ENCODE data around the gene NUDT7. TPM values are rescaled to one million over a fixed set of nuclear protein-coding genes. Genes with fewer than 3 reads are reported as not detected.

The NUDT7 gene
- total and polyA plus RNA-seq, 2 experiments from 2014 or later = 5.6 to 14.3 TPM

- Histone ChIP-seq H3K36me3 (ENCODE audit: insufficient read depth) (no peaks in the 10 kb centered on the region), H3K4me1 (ENCODE audit: insufficient read depth) (no peaks in the 10 kb centered on the region), H3K27ac (ENCODE audit: low read depth) (no peak overlapping the region), H3K79me2 (replicated peaks; ENCODE audit: insufficient read depth) (no peaks in the 10 kb centered on the region), H3K27me3 (ENCODE audit: insufficient read depth) (no peaks in the 10 kb centered on the region), H3K9me2 (ENCODE audit: insufficient read depth) (no peaks in the 10 kb centered on the region), H3K4me2 (no peak overlapping the region), H2AFZ (no peak overlapping the region), H3F3A (replicated peaks; ENCODE audit: low read depth) (no peaks in the 10 kb centered on the region), H3K4me3 (no peak overlapping the region), H4K20me1 (replicated peaks; ENCODE audit: insufficient read depth) (no peaks in the 10 kb centered on the region)
- H3K4me3 Mint-ChIP-seq = no peak overlapping the region
- no peak for DNase-seq (ENCODE audit: low spot score)
- no peak for TF ChIP-seq JUNB (IDR thresholded peaks at IDR 0.05; ENCODE audit: unreplicated experiment)
- TF ChIP-seq ETS1 (IDR thresholded peaks at IDR 0.05) = no peak
- TF ChIP-seq CREB1 (CRISPR knock-in tag; IDR thresholded peaks at IDR 0.05; ENCODE audit: low read depth) = no peak
- TF ChIP-seq NANOG (IDR thresholded peaks at IDR 0.05; ENCODE audit: borderline replicate concordance) = no peak
- TF ChIP-seq REST (IDR thresholded peaks at IDR 0.05; ENCODE audit: unreplicated experiment) = no peak
- TF ChIP-seq, protein P1, sequence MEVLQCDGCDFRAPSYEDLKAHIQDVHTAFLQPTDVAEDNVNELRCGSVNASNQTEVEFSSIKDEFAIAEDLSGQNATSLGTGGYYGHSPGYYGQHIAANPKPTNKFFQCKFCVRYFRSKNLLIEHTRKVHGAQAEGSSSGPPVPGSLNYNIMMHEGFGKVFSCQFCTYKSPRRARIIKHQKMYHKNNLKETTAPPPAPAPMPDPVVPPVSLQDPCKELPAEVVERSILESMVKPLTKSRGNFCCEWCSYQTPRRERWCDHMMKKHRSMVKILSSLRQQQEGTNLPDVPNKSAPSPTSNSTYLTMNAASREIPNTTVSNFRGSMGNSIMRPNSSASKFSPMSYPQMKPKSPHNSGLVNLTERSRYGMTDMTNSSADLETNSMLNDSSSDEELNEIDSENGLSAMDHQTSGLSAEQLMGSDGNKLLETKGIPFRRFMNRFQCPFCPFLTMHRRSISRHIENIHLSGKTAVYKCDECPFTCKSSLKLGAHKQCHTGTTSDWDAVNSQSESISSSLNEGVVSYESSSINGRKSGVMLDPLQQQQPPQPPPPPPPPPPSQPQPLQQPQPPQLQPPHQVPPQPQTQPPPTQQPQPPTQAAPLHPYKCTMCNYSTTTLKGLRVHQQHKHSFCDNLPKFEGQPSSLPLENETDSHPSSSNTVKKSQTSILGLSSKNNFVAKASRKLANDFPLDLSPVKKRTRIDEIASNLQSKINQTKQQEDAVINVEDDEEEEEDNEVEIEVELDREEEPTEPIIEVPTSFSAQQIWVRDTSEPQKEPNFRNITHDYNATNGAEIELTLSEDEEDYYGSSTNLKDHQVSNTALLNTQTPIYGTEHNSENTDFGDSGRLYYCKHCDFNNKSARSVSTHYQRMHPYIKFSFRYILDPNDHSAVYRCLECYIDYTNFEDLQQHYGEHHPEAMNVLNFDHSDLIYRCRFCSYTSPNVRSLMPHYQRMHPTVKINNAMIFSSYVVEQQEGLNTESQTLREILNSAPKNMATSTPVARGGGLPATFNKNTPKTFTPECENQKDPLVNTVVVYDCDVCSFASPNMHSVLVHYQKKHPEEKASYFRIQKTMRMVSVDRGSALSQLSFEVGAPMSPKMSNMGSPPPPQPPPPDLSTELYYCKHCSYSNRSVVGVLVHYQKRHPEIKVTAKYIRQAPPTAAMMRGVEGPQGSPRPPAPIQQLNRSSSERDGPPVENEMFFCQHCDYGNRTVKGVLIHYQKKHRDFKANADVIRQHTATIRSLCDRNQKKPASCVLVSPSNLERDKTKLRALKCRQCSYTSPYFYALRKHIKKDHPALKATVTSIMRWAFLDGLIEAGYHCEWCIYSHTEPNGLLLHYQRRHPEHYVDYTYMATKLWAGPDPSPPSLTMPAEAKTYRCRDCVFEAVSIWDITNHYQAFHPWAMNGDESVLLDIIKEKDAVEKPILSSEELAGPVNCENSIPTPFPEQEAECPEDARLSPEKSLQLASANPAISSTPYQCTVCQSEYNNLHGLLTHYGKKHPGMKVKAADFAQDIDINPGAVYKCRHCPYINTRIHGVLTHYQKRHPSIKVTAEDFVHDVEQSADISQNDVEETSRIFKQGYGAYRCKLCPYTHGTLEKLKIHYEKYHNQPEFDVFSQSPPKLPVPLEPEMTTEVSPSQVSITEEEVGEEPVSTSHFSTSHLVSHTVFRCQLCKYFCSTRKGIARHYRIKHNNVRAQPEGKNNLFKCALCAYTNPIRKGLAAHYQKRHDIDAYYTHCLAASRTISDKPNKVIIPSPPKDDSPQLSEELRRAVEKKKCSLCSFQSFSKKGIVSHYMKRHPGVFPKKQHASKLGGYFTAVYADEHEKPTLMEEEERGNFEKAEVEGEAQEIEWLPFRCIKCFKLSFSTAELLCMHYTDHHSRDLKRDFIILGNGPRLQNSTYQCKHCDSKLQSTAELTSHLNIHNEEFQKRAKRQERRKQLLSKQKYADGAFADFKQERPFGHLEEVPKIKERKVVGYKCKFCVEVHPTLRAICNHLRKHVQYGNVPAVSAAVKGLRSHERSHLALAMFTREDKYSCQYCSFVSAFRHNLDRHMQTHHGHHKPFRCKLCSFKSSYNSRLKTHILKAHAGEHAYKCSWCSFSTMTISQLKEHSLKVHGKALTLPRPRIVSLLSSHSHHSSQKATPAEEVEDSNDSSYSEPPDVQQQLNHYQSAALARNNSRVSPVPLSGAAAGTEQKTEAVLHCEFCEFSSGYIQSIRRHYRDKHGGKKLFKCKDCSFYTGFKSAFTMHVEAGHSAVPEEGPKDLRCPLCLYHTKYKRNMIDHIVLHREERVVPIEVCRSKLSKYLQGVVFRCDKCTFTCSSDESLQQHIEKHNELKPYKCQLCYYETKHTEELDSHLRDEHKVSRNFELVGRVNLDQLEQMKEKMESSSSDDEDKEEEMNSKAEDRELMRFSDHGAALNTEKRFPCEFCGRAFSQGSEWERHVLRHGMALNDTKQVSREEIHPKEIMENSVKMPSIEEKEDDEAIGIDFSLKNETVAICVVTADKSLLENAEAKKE (CRISPR knock-in tag; IDR thresholded peaks at IDR 0.05) = no peak
- no peak for TF ChIP-seq STAT1 (IDR thresholded peaks at IDR 0.05; ENCODE audit: unreplicated experiment)
- TF ChIP-seq EZH2phosphoT487 (IDR thresholded peaks at IDR 0.05; ENCODE audit: unreplicated experiment) = no peak
- TF ChIP-seq ZNF114 (CRISPR knock-in tag; IDR thresholded peaks at IDR 0.05) = no peak
- no peak for TF ChIP-seq POLR2AphosphoS5 (IDR thresholded peaks at IDR 0.05; ENCODE audit: low read depth)
- TF ChIP-seq CTCF (conservative IDR thresholded peaks at IDR 0.05; ENCODE audit: low read depth in 2 of 2) = no peak
- TF ChIP-seq ZNF331 (CRISPR knock-in tag; IDR thresholded peaks at IDR 0.05; ENCODE audit: low read depth) = no peak
- TF ChIP-seq EZH2 (IDR thresholded peaks at IDR 0.05; ENCODE audit: low read depth, unreplicated experiment) = no peak
- no peaks in the 10 kb centered on the region for H3K36me3 Mint-ChIP-seq (ENCODE audit: low read depth)
- no peak overlapping the region for H3K27ac Mint-ChIP-seq
- no peak for ATAC-seq
- H3K9me3 Mint-ChIP-seq = no peaks in the 10 kb centered on the region
- H3K4me1 Mint-ChIP-seq = 0 out of 3 replicates have a peak, but pooled peaks cover 3% of the 10 kb centered on the region
- H3K27me3 Mint-ChIP-seq (ENCODE audit: insufficient read depth, low read depth, poor library complexity) = peaks cover 5% of the 10 kb centered on the region
Observed at GRCh38 chr16:77690416-77690815, 31.9 kb upstream of the NUDT7 start.
